Common myeloid progenitor, CD34-positive (primary cell): ENCODE results near the gene CYP2R1.
A peak's percentile ranks its signal among the peaks of the same experiment; 100 is the strongest.
"Not testable (repeated sequence)": the region's sequence is repeated elsewhere in the genome, so short reads cannot be mapped to it uniquely, and the experiment has no call there.

Experiments
- CTCF ChIA-PET: fragments of 350-600 bp; sonication (Branson Sonifier 250); formaldehyde crosslinking; loops from one replicate; lab custom pipeline; 2021; ENCODE audit warnings: antibody characterized with exemption; lab: Charles Lee
- POLR2A ChIA-PET: fragments of 350-600 bp; sonication (Branson Sonifier 250); formaldehyde crosslinking; loops from one replicate; lab custom pipeline; 2021; ENCODE audit warnings: antibody characterized with exemption; lab: Charles Lee
- DNase-seq, 3 donors: peaks; one replicate each; pipeline versions ENCODE4 v3.0.0 to v3.0.0-alpha.2; 2013
- H3K27ac ChIP-seq, 2 experiments: 1 replicate in 1 of 2; 2 replicates in 1 of 2; pipeline ENCODE4 v1.7.0; 2013; ENCODE audit warnings: inconsistent platforms in 2 of 2, low read length in 2 of 2, mild to moderate bottlenecking in 2 of 2, low read depth in 1 of 2, moderate library complexity in 1 of 2; ENCODE audit not compliant: severe bottlenecking in 2 of 2, insufficient read depth in 1 of 2, poor library complexity in 1 of 2
- H3K27me3 ChIP-seq, 5 experiments: replicated peaks in 2 of 5; 1 replicate in 3 of 5; 2 replicates in 2 of 5; pipeline versions ENCODE4 v1.6.1 to v1.7.0; 2013; ENCODE audit warnings: low read length in 4 of 5, mild to moderate bottlenecking in 2 of 5, moderate library complexity in 2 of 5, inconsistent platforms in 1 of 5; ENCODE audit not compliant: insufficient read depth in 5 of 5, control insufficient read depth in 4 of 5
- H3K36me3 ChIP-seq, 4 experiments: 1 replicate in 2 of 4; 2 replicates in 2 of 4; pipeline versions ENCODE4 v1.6.1 to v1.7.0; 2013; ENCODE audit warnings: low read length in 3 of 4, control low read depth in 1 of 4, mild to moderate bottlenecking in 1 of 4; ENCODE audit not compliant: control insufficient read depth in 4 of 4, insufficient read depth in 4 of 4
- H3K4me1 ChIP-seq, 4 experiments: 1 replicate in 3 of 4; 2 replicates in 1 of 4; pipeline versions ENCODE4 v1.6.1 to v1.7.1; 2013; ENCODE audit warnings: low read length in 3 of 4, mild to moderate bottlenecking in 3 of 4, control low read depth in 1 of 4, inconsistent platforms in 1 of 4, moderate library complexity in 1 of 4; ENCODE audit not compliant: control insufficient read depth in 4 of 4, insufficient read depth in 4 of 4; ENCODE audit errors: control extremely low read depth in 1 of 4
- H3K4me3 ChIP-seq, 7 experiments: 1 replicate in 4 of 7; 2 replicates in 3 of 7; pipeline versions ENCODE4 v1.5.1 to v1.7.0; 2013; ENCODE audit warnings: mild to moderate bottlenecking in 7 of 7, low read length in 6 of 7, moderate library complexity in 6 of 7, inconsistent platforms in 2 of 7, low read depth in 2 of 7, control low read depth in 1 of 7; ENCODE audit not compliant: insufficient read depth in 4 of 7, control insufficient read depth in 1 of 7; ENCODE audit errors: extremely low read depth in 1 of 7
- H3K9me3 ChIP-seq, 5 experiments: 1 replicate in 4 of 5; 2 replicates in 1 of 5; pipeline versions ENCODE4 v1.6.1 to v1.7.1; 2013; ENCODE audit warnings: low read length in 4 of 5, mild to moderate bottlenecking in 2 of 5, inconsistent platforms in 1 of 5, low read depth in 1 of 5, moderate library complexity in 1 of 5; ENCODE audit not compliant: control insufficient read depth in 4 of 5, insufficient read depth in 2 of 5; ENCODE audit errors: control extremely low read depth in 1 of 5
- WGBS: methylation state at CpG from one replicate; pipeline ENCODE4 v1.1.5; 2013; ENCODE audit not compliant: insufficient coverage; 5-methylcytosine and 5-hydroxymethylcytosine counted together

CYP2R1 gene

GRCh38 chr11:14894657-14895598, 2.9 kb upstream of the CYP2R1 start:
- WGBS, result 94% methylated on average over 4 of the region's 5 CpGs
- H3K9me3 ChIP-seq, result no peaks in the 10 kb centered on the region
- ChIA-PET POLR2A (no interaction called here), CTCF (interaction anchor here (0.6 to 6.0 kb wide), 3 partner anchors 8 to 533 kb away, joined by 3 to 74 read pairs (median 5); no protein-coding TSS in a partner anchor)
- no peak overlapping the region for H3K27ac ChIP-seq
- H3K27me3 ChIP-seq, result peaks cover 0 to 3% (median 0%) of the 10 kb centered on the region in 5 experiments
- DNase-seq, result peak in 1 of 3 donors; percentile 6
- H3K4me3 ChIP-seq, result no peak overlapping the region
- peaks cover 0 to 28% (median 19%) of the 10 kb centered on the region in 4 experiments for H3K4me1 ChIP-seq
- no peaks in the 10 kb centered on the region for H3K36me3 ChIP-seq

DNA sequence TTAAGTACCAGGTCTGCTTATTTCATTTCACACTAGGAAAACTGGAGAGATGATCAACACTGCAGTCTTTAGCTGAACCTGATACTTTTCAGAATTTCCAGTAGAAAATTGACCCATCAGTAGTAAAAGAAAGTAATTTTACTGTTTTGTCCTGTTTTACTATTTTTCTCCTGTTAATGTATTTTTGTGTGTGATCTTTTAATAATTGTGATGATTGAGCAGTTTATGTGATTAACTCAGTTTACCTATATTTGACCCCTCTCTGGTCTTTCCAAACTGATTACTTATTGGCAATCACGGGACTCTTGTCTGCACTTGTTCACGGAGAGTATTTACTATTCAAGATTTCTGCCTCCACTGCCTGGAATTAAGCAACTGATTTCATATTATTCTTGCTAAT, 546 bp upstream of the CYP2R1 start:
- POLR2A ChIA-PET, result interaction anchor here (1.3 kb wide), 1 partner anchor 14 kb away, joined by 7 read pairs; no protein-coding TSS in a partner anchor
- Histone ChIP-seq H3K4me1 (peaks cover 0 to 28% (median 19%) of the 10 kb centered on the region in 4 experiments), H3K27ac (no peak overlapping the region), H3K9me3 (no peaks in the 10 kb centered on the region), H3K4me3 (peak overlapping the region; percentile 57 to 87 (median 76)), H3K36me3 (no peaks in the 10 kb centered on the region), H3K27me3 (peaks cover 0 to 3% (median 0%) of the 10 kb centered on the region in 5 experiments)
- DNase-seq, result no peak
- CTCF ChIA-PET, result interaction anchor here (0.7 to 6.0 kb wide), 5 partner anchors 8 to 363 kb away, joined by 3 to 74 read pairs (median 7); no protein-coding TSS in a partner anchor
- WGBS, result 100% methylated on average over 2 of the region's 2 CpGs

DNA sequence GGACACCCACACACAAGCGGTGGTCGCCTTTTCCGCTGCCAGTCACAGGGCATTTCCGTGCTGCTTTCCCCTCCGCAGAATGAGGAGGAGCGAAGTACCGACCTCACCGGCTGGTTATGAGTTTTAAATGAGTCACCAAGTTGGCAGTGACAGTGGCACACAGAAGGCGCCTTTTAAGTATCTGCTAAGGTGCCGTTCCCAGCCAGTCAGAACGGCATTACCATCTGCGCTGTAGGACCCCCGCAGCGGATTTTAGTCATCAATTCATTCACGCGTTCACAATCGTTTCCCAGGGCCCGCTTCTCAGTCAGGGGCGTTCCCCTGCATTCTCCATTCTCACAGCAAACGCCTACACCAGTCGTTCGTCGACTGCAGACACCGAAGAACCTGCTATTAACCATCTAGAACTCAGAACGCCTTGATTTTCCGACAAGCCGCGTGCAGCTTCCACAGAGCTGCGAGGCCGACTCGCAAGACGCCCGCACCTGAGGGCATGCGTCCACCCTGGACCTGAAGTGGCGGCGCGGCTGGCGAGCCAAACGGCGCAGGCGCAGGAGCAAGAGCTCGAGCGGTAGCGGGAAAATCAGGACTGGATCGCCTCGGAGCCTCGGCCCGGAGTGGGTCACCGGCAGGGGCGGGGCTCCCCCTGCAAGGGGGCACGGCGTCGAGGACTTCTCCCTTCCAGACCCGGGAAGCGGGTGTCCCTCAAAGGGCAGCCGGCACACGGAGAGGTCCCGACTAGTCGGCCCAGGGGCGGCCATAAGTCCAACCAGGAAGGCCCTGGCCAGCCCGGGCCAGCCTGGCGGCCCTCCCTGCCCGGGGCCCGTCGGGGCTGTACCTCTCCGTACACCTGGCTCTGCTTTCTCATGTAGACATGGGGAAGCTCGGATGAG, 642 bp downstream of the CYP2R1 start:
- WGBS, result 0% methylated on average over 58 of the region's 67 CpGs
- Histone ChIP-seq H3K9me3 (no peaks in the 10 kb centered on the region), H3K36me3 (no peaks in the 10 kb centered on the region), H3K4me3 (peak overlapping the region; percentile 57 to 87 (median 76)), H3K27ac (peak overlapping the region in 1 of 2 experiments; percentile 70), H3K27me3 (peaks cover 0 to 3% (median 0%) of the 10 kb centered on the region in 5 experiments), H3K4me1 (peaks cover 0 to 28% (median 19%) of the 10 kb centered on the region in 4 experiments)
- peak; percentile 86 to 93 (median 90) for DNase-seq
- ChIA-PET POLR2A (interaction anchor here (0.6 to 1.3 kb wide), 3 partner anchors 15 to 123 kb away, joined by 3 to 7 read pairs (median 6); no protein-coding TSS in a partner anchor), CTCF (interaction anchor here (1.0 to 6.0 kb wide), 7 partner anchors 9 to 214 kb away, joined by 3 to 74 read pairs (median 4); no protein-coding TSS in a partner anchor)

DNA sequence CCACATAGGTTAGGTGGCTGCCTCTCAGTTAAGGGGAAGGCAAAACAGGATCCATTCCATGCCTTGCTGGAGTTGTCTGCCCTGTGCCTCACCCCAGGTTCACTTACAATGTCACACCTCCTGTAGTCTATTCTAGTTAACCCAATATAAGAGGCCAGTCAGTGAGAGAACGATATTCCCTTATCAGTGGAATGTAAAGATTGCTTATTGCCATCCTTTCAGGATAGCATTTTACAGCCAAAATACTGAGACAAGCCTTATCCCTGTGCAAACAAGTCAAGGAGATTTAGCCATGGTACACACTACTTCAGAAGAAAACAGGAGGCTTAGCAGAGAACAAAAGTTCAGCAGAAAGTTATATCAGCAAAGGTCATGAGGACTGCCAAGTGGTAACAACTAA, 5.5 kb downstream of the CYP2R1 start:
- no peak for DNase-seq
- ChIA-PET POLR2A (no interaction called here), CTCF (interaction anchor here (1.2 to 2.4 kb wide), 2 partner anchors 21 to 96 kb away, joined by 3 to 15 read pairs; no protein-coding TSS in a partner anchor)
- Histone ChIP-seq H3K27ac (no peak overlapping the region), H3K9me3 (no peaks in the 10 kb centered on the region), H3K27me3 (no peaks in the 10 kb centered on the region), H3K4me3 (no peak overlapping the region), H3K36me3 (peaks cover 0 to 5% (median 0%) of the 10 kb centered on the region in 4 experiments), H3K4me1 (peaks cover 0 to 10% (median 9%) of the 10 kb centered on the region in 4 experiments)
- 100% methylated on average over 1 of the region's 1 CpG for WGBS

DNA sequence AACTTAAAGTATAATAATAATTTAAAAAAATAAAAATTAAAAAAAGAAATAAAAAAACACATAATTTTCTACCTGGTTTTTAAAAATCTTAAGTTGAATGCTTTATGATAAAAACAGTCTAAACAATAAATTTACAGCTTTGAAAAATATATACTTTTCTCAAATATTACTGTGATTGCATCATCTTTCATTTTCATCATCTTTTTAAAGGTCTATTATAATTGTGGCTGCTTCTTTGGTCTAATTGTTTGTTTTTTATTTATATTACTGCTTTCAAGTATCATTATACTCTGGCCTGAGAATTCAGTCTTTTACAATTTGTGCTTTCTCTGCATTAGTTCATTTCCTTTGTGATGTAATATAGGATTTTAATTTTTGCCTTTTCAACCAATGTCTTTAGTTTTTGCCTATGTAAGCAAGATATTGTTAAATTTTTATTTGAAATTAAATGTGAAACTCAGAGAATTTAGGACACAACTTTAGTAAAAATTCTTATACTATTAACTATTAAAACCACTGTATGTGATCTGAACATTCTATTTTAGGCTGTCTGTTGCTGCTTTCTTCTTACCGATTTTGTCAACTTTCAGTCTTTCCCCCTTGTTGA, 7.3 kb downstream of the CYP2R1 start:
- CTCF ChIA-PET, result no interaction called here
- no peak for DNase-seq

GRCh38 chr11:14883683-14884082, 8.3 kb downstream of the CYP2R1 start:
- H3K9me3 ChIP-seq, H3K4me1 ChIP-seq, CTCF ChIA-PET, POLR2A ChIA-PET, DNase-seq, H3K27me3 ChIP-seq, H3K27ac ChIP-seq, H3K4me3 ChIP-seq: not testable (repeated sequence)
- H3K36me3 ChIP-seq, result peaks cover 2 to 22% (median 8%) of the 10 kb centered on the region in 4 experiments
- no CpG with 5 or more reads among the region's 1 CpG for whole genome bisulfite sequencing

More for the DNA sequence above, 7.3 kb downstream of the CYP2R1 start:
- POLR2A ChIA-PET, result no interaction called here
- Histone ChIP-seq H3K36me3 (peaks cover 2 to 17% (median 6%) of the 10 kb centered on the region in 4 experiments), H3K4me3 (no peak overlapping the region), H3K27ac (no peak overlapping the region), H3K9me3 (no peaks in the 10 kb centered on the region), H3K27me3 (no peaks in the 10 kb centered on the region), H3K4me1 (no peaks in the 10 kb centered on the region)
- 100% methylated on average over 1 of the region's 1 CpG for WGBS
